Ectodermal cell (in vitro differentiated cells): ENCODE data around the gene LPIN1. TPM values are rescaled to one million over a fixed set of nuclear protein-coding genes. Genes with fewer than 3 reads are reported as not detected.

Experiments
- H3K27ac ChIP-seq: 2 replicates; pipeline ENCODE4 v1.7.0; 2013; ENCODE audit warnings: mild to moderate bottlenecking, low read depth, low read length; ENCODE audit not compliant: insufficient read depth, poor library complexity, severe bottlenecking
- H3K27me3 ChIP-seq: 2 replicates; pipeline ENCODE4 v1.7.0; 2013; ENCODE audit warnings: mild to moderate bottlenecking, low read length; ENCODE audit not compliant: insufficient read depth, control insufficient read depth, poor library complexity, severe bottlenecking
- H3K36me3 ChIP-seq: one replicate; pipeline ENCODE4 v1.7.0; 2013; ENCODE audit warnings: low read length; ENCODE audit not compliant: control insufficient read depth, insufficient read depth
- H3K4me1 ChIP-seq: one replicate; pipeline ENCODE4 v1.7.0; 2013; ENCODE audit warnings: low read length; ENCODE audit not compliant: control insufficient read depth, insufficient read depth
- H3K4me3 ChIP-seq: 2 replicates; pipeline ENCODE4 v1.7.0; 2013; ENCODE audit warnings: low read depth, low read length, control low read depth; ENCODE audit not compliant: insufficient read depth
- H3K9me3 ChIP-seq: 2 replicates; pipeline ENCODE4 v1.7.0; 2013; ENCODE audit warnings: mild to moderate bottlenecking, low read length, moderate library complexity; ENCODE audit not compliant: control insufficient read depth
- whole genome bisulfite sequencing, 2 experiments: methylation state at CpG; one replicate each; pipeline ENCODE4 v1.1.7; 2013; ENCODE audit warnings: missing lambda C conversion rate in 2 of 2; 5-methylcytosine and 5-hydroxymethylcytosine counted together
- polyA plus RNA-seq, 4 experiments: library from polyadenylated mRNA; stranded (reverse); fragments of 50-300 nt; gene quantifications; one replicate each; pipeline ENCODE4 v1.2.3, GENCODE V29; 2013

The LPIN1 gene
- 29.5 TPM for polyA plus RNA-seq (2013, experiment 1 of 4)
- polyA plus RNA-seq (2013, experiment 2 of 4) = 23.9 TPM
- 22.1 TPM for polyA plus RNA-seq (2013, experiment 3 of 4)
- 23.0 TPM for polyA plus RNA-seq (2013, experiment 4 of 4)

DNA sequence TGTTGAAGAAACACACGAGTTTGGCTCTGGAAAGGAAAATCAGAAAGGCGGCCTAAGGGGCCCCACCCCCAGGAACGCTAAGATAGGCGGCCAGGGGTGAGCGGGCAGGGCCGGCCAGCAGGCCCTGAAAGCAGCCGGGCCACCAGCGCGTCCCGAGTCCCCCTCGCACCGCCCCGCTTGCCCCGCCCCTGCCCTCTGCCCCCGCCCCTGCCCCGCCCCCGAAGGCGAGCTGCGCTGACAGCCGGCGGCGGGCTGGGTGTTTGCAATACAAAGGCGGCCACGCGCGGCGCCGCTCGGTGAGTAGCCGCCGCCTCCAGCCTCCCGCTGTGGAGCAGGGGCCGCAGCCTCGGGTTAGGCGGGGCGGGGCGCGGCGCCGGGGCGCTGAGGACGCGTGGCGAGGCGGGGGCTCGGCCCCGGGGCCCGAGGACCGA, at the start of gene LPIN1:
Gene LPIN1 (plus strand): TSS at position 257 of the 431 bp plus-strand sequence. CDS start 18,910 bp downstream, outside the sequence.
- WGBS, 2 experiments = 0 to 1% methylated on average over 49 of the region's 49 CpGs
- Histone ChIP-seq H3K9me3 (no peaks in the 10 kb centered on the region), H3K36me3 (no peaks in the 10 kb centered on the region), H3K4me3 (peak within 1 kb of the TSS; percentile 64), H3K27ac (peak within 1 kb of the TSS; percentile 61), H3K4me1 (peaks cover 34% of the 10 kb centered on the region), H3K27me3 (peaks cover 6% of the 10 kb centered on the region)

GRCh38 chr2:11696736-11697102, 49.7 kb upstream of the LPIN1 start:
- 88 to 89% methylated on average over 9 of the region's 9 CpGs for WGBS, 2 experiments
- no peaks in the 10 kb centered on the region for H3K27me3 ChIP-seq
- no peak overlapping the region for H3K27ac ChIP-seq
- H3K36me3 ChIP-seq = no peaks in the 10 kb centered on the region
- H3K9me3 ChIP-seq = no peaks in the 10 kb centered on the region
- peaks cover 5% of the 10 kb centered on the region for H3K4me1 ChIP-seq
- no peak overlapping the region for H3K4me3 ChIP-seq

- no peaks in the 10 kb centered on the region for H3K9me3 ChIP-seq
- no peaks in the 10 kb centered on the region for H3K36me3 ChIP-seq
- H3K4me3 ChIP-seq = no peak overlapping the region
- no peak overlapping the region for H3K27ac ChIP-seq
- H3K27me3 ChIP-seq = no peaks in the 10 kb centered on the region
- 83% methylated on average over 16 of the region's 16 CpGs for WGBS, 2 experiments
- H3K4me1 ChIP-seq = peaks cover 5% of the 10 kb centered on the region
Observed at GRCh38 chr2:11697103-11697871, 49.1 kb upstream of the LPIN1 start.

GRCh38 chr2:11698009-11698922, 48.2 kb upstream of the LPIN1 start:
- Histone ChIP-seq H3K9me3 (no peaks in the 10 kb centered on the region), H3K4me3 (no peak overlapping the region), H3K27me3 (no peaks in the 10 kb centered on the region), H3K4me1 (peaks cover 5% of the 10 kb centered on the region), H3K36me3 (no peaks in the 10 kb centered on the region), H3K27ac (no peak overlapping the region)
- WGBS, 2 experiments = 92% methylated on average over 24 of the region's 24 CpGs

GRCh38 chr2:11699686-11700670, 46.5 kb upstream of the LPIN1 start:
- no peaks in the 10 kb centered on the region for H3K36me3 ChIP-seq
- no peak overlapping the region for H3K4me3 ChIP-seq
- 83 to 86% methylated on average over 9 of the region's 9 CpGs for WGBS, 2 experiments
- no peaks in the 10 kb centered on the region for H3K9me3 ChIP-seq
- H3K27me3 ChIP-seq = no peaks in the 10 kb centered on the region
- H3K4me1 ChIP-seq = peaks cover 5% of the 10 kb centered on the region
- H3K27ac ChIP-seq = no peak overlapping the region

- Histone ChIP-seq H3K36me3 (no peaks in the 10 kb centered on the region), H3K9me3 (no peaks in the 10 kb centered on the region), H3K4me3 (no peak overlapping the region), H3K27ac (no peak overlapping the region), H3K4me1 (peaks cover 5% of the 10 kb centered on the region), H3K27me3 (no peaks in the 10 kb centered on the region)
- WGBS, 2 experiments = 87 to 94% methylated on average over 5 of the region's 5 CpGs
Observed at GRCh38 chr2:11701206-11701605, 45.2 kb upstream of the LPIN1 start.

DNA sequence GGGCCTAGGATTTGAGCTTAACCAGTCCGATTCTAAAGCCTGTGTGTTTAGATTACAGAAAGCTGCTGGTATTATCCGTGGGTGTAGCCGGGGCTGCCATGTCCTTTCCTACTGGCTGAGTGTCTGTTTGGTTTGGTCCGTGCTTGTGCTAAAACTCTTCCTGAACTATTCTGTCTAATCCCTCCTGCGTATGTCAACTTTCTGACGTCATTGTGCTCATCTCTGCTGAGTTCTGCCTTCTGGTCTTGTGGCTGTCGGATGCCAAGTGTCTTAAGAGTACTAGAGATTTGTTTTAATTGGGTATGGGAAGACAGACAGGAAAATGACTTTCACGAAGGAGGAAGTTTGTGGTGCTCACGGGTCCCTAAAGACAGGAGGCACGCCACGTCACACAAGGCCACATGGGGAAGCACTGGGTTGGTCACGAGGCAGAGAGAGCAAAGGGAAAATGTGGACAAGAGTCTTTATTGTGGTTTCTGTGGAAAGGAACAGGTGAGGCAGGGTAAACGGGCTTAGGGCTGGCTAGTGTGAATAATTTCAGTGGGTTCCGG, 44.6 kb upstream of the LPIN1 start:
- Histone ChIP-seq H3K9me3 (no peaks in the 10 kb centered on the region), H3K4me1 (peaks cover 5% of the 10 kb centered on the region), H3K27me3 (no peaks in the 10 kb centered on the region), H3K27ac (no peak overlapping the region), H3K36me3 (no peaks in the 10 kb centered on the region), H3K4me3 (no peak overlapping the region)
- 89 to 91% methylated on average over 14 of the region's 14 CpGs for WGBS, 2 experiments

- H3K4me3 ChIP-seq = no peak overlapping the region
- no peaks in the 10 kb centered on the region for H3K4me1 ChIP-seq
- 76 to 97% methylated on average over 2 of the region's 2 CpGs for WGBS, 2 experiments
- H3K9me3 ChIP-seq = no peaks in the 10 kb centered on the region
- no peaks in the 10 kb centered on the region for H3K36me3 ChIP-seq
- H3K27me3 ChIP-seq = no peaks in the 10 kb centered on the region
- H3K27ac ChIP-seq = no peak overlapping the region
Observed at GRCh38 chr2:11702946-11703345, 43.5 kb upstream of the LPIN1 start.

DNA sequence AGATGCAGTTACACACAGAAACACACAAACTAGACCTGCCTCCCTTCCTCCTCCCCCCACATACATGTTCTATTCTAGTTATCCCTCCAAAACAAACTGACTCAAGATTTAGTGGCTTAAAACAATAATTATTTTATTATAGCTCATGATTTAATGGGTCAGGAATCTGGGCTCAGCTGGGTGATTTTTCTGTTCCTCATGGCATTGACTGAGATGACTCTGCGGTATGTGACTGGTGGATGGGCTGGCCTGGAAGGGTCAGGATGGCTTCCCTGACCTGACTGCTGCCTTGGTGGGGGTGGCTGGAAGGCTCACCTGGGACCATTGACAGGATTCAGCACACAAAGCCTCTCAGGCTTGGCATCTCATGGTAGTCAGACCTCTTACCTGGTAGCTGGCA, 42.7 kb upstream of the LPIN1 start:
- WGBS, 2 experiments = 92 to 95% methylated on average over 1 of the region's 1 CpG
- Histone ChIP-seq H3K4me1 (no peaks in the 10 kb centered on the region), H3K9me3 (no peaks in the 10 kb centered on the region), H3K27me3 (no peaks in the 10 kb centered on the region), H3K36me3 (no peaks in the 10 kb centered on the region), H3K27ac (no peak overlapping the region), H3K4me3 (no peak overlapping the region)
